IPS-15b (cell line): Measurements from ENCODE around the gene RIMS4.
A peak's percentile ranks its signal among the peaks of the same experiment; 100 is the strongest.
"Not testable (repeated sequence)": the region's sequence is repeated elsewhere in the genome, so short reads cannot be mapped to it uniquely, and the experiment has no call there.

Source experiments
- H3K27me3 ChIP-seq: one replicate; pipeline ENCODE4 v1.6.1; 2013; ENCODE audit warnings: low read length; ENCODE audit not compliant: control insufficient read depth, insufficient read depth
- H3K36me3 ChIP-seq: one replicate; pipeline ENCODE4 v1.6.1; 2013; ENCODE audit warnings: low read length; ENCODE audit not compliant: control insufficient read depth, insufficient read depth
- H3K4me1 ChIP-seq: one replicate; pipeline ENCODE4 v1.6.1; 2013; ENCODE audit warnings: mild to moderate bottlenecking, low read length; ENCODE audit not compliant: control insufficient read depth, insufficient read depth
- H3K4me3 ChIP-seq: one replicate; pipeline ENCODE4 v1.5.1; 2013; ENCODE audit warnings: low read depth, low read length
- H3K9ac ChIP-seq: one replicate; pipeline ENCODE4 v1.6.1; 2013; ENCODE audit warnings: low read depth, mild to moderate bottlenecking, low read length
- H3K9me3 ChIP-seq: one replicate; pipeline ENCODE4 v1.6.1; 2013; ENCODE audit warnings: mild to moderate bottlenecking, low read length; ENCODE audit not compliant: control insufficient read depth, insufficient read depth

Gene RIMS4

GRCh38 chr20:44829688-44830087, 19.3 kb upstream of the RIMS4 start:
- Histone ChIP-seq H3K4me3 (no peak overlapping the region), H3K4me1 (peaks cover 2% of the 10 kb centered on the region), H3K27me3 (no peaks in the 10 kb centered on the region), H3K9ac (no peak overlapping the region), H3K36me3 (no peaks in the 10 kb centered on the region), H3K9me3 (no peaks in the 10 kb centered on the region)

DNA sequence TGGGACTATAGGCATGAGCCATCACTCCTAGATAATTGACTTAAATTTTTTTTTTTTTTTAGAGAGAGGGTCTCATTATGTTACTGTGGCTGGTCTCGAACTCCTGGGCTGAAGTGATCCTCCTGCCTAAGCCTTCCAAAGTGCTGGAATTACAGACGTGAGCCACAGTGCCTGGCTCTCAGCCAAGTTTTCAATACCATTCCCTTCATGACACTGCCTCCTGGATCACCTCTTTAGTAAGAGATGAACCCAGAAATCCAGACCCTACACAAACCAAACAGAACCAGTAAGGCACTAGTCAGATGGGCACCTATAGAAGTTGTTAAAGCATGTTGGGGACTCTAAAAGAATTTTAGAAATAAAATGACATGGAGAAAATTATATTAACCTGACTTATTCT, 18.3 kb upstream of the RIMS4 start:
- H3K27me3 ChIP-seq = no peaks in the 10 kb centered on the region
- H3K9me3 ChIP-seq = no peaks in the 10 kb centered on the region
- no peaks in the 10 kb centered on the region for H3K36me3 ChIP-seq
- H3K9ac ChIP-seq = no peak overlapping the region
- H3K4me1 ChIP-seq = peaks cover 2% of the 10 kb centered on the region
- H3K4me3 ChIP-seq = no peak overlapping the region

GRCh38 chr20:44827401-44827800, 17.1 kb upstream of the RIMS4 start:
- Histone ChIP-seq H3K4me1 (peaks cover 2% of the 10 kb centered on the region), H3K4me3 (no peak overlapping the region), H3K9me3 (no peaks in the 10 kb centered on the region), H3K9ac (no peak overlapping the region), H3K27me3 (no peaks in the 10 kb centered on the region), H3K36me3 (no peaks in the 10 kb centered on the region)

GRCh38 chr20:44821576-44821975, 11.2 kb upstream of the RIMS4 start:
- not testable (repeated sequence) for H3K4me3 ChIP-seq, H3K27me3 ChIP-seq, H3K4me1 ChIP-seq, H3K36me3 ChIP-seq, H3K9me3 ChIP-seq, H3K9ac ChIP-seq

- H3K4me1 ChIP-seq = no peaks in the 10 kb centered on the region
- H3K9me3 ChIP-seq = no peaks in the 10 kb centered on the region
- H3K27me3 ChIP-seq = no peaks in the 10 kb centered on the region
- H3K4me3 ChIP-seq = no peak overlapping the region
- no peaks in the 10 kb centered on the region for H3K36me3 ChIP-seq
- no peak overlapping the region for H3K9ac ChIP-seq
Observed at GRCh38 chr20:44819936-44820335, 9.6 kb upstream of the RIMS4 start.

DNA sequence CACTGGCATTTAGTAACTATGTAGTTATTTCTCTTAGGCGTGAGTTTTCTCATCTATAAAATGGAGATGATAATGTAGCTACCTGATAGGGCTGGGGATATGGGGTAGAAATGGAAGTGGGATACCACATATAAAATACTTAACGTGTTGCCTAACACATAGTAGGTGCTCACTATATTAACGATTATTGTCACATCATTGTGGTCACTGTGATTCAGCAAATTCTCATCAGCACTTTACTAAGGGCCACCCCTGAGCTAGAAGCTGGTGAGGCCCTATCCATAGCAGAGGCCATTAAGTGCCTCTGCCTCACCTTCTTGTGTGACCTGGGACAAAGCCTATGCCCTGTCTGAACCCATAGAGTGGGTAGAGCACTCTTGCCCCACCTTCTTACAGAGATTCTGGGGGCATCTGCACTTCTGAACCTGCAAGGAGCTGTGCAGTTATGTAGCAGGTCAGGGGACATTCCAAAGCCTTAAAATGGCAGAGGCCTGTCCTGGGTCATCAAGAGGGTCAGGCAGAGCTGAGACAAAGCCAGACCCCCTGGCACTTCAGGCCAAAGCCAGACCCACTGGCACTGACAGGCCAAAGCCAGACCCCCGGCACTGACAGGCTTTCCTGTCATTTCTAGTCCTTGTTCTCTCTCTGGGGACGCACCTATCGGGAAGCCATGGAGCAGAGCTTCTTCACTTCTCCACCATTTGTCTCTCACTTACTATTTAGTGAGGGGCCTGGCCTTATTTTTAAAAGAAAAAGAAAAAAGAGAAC, 7.0 kb upstream of the RIMS4 start:
- Histone ChIP-seq H3K9ac (no peak overlapping the region), H3K36me3 (no peaks in the 10 kb centered on the region), H3K9me3 (no peaks in the 10 kb centered on the region), H3K27me3 (peaks cover 6% of the 10 kb centered on the region), H3K4me3 (no peak overlapping the region), H3K4me1 (no peaks in the 10 kb centered on the region)

DNA sequence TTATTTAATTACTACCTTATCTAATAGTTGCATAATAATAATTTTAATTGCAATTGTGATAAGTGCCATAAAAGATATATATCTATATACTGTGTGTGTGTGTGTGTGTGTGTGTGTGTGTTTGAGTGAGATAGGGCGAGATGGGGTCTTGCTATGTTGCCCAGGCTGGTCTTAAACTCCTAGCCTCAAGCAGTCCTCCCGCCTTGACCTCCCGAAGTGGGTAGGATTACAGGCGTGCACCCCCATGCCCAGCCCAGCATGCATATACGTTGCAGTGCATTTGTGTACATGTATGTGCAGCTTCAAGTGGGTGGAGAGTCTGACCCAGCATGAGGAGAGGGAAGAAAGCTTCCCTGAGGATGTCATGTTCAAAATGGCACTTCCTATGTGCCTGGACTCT, 4.6 kb upstream of the RIMS4 start:
- H3K4me1 ChIP-seq = no peaks in the 10 kb centered on the region
- H3K4me3 ChIP-seq = no peak overlapping the region
- no peak overlapping the region for H3K9ac ChIP-seq
- H3K36me3 ChIP-seq = no peaks in the 10 kb centered on the region
- peaks cover 23% of the 10 kb centered on the region for H3K27me3 ChIP-seq
- H3K9me3 ChIP-seq = no peaks in the 10 kb centered on the region

- H3K4me3 ChIP-seq = peak overlapping the region; percentile 42
- no peaks in the 10 kb centered on the region for H3K9me3 ChIP-seq
- H3K4me1 ChIP-seq = peaks cover 8% of the 10 kb centered on the region
- no peak overlapping the region for H3K9ac ChIP-seq
- peaks cover 44% of the 10 kb centered on the region for H3K27me3 ChIP-seq
- no peaks in the 10 kb centered on the region for H3K36me3 ChIP-seq
Observed at GRCh38 chr20:44811150-44811685, 872 bp upstream of the RIMS4 start.

DNA sequence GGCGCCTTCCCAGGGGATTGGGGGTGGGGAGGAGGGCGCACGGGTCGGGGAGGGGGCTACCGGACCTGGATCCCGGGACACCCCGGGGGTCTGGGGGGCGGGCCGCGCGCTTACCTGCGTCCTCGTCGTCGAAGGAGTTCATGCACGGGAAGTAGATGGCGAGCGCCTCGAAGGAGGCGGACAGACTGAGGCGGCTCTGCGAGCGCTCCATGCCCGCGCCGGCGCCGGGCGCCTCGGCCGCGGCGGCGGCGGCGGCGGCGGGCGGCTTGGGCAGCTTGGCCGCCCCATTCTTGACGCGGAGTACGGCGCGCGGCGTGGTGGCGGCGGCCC, 320 bp downstream of the RIMS4 start:
- peaks cover 11% of the 10 kb centered on the region for H3K4me1 ChIP-seq
- H3K9ac ChIP-seq = no peak overlapping the region
- no peaks in the 10 kb centered on the region for H3K9me3 ChIP-seq
- H3K36me3 ChIP-seq = no peaks in the 10 kb centered on the region
- peak overlapping the region; percentile 71 for H3K4me3 ChIP-seq
- peaks cover 44% of the 10 kb centered on the region for H3K27me3 ChIP-seq

GRCh38 chr20:44809380-44810060, 826 bp downstream of the RIMS4 start:
- Histone ChIP-seq H3K27me3 (peaks cover 44% of the 10 kb centered on the region), H3K9ac (no peak overlapping the region), H3K4me1 (peaks cover 11% of the 10 kb centered on the region), H3K36me3 (no peaks in the 10 kb centered on the region), H3K9me3 (no peaks in the 10 kb centered on the region), H3K4me3 (peak overlapping the region; percentile 71)

DNA sequence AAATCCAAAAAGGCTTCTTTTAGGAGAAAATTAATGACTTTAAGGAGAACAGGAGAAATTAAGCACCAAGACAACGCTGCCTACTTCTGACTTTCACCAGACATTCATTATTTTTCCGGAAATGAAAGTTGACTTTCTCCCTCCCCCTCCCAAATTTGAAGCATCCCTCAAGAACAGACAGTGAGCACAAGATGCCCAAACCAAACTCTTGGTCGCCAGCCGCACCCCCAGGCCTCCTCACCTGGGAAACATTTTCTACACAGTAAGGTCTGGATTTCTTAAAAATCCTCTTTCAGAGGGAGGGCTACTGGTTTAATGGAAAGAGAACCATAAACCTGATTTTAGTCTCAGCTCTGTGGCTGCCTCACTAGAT, 2.7 kb downstream of the RIMS4 start:
- H3K9ac ChIP-seq = no peak overlapping the region
- H3K36me3 ChIP-seq = no peaks in the 10 kb centered on the region
- no peaks in the 10 kb centered on the region for H3K9me3 ChIP-seq
- peaks cover 42% of the 10 kb centered on the region for H3K27me3 ChIP-seq
- H3K4me3 ChIP-seq = no peak overlapping the region
- peaks cover 11% of the 10 kb centered on the region for H3K4me1 ChIP-seq

- H3K4me3 ChIP-seq = no peak overlapping the region
- H3K4me1 ChIP-seq = peaks cover 11% of the 10 kb centered on the region
- H3K36me3 ChIP-seq = no peaks in the 10 kb centered on the region
- no peaks in the 10 kb centered on the region for H3K9me3 ChIP-seq
- H3K27me3 ChIP-seq = peaks cover 37% of the 10 kb centered on the region
- H3K9ac ChIP-seq = no peak overlapping the region
Observed at GRCh38 chr20:44807051-44807683, 3.2 kb downstream of the RIMS4 start.
